Calu3 (cell line): ENCODE measurements around the gene LRRC8A. TPM values are rescaled to one million over a fixed set of nuclear protein-coding genes. Genes with fewer than 3 reads are reported as not detected.

Experiments
- BruUV-seq: library from RNA; stranded (reverse); fragments of 400-500 nt; replicated peaks from 2 replicates; lab custom pipeline; 2021; lab: Mats Ljungman, UMichigan
- CTCF ChIA-PET: fragments of 300-600 bp; sonication (Branson Sonifier 250); formaldehyde crosslinking; loops from one replicate; lab custom pipeline; 2022; ENCODE audit warnings: antibody characterized with exemption; lab: Charles Lee
- DNase-seq: peaks from one replicate; pipeline ENCODE4 v3.0.0; 2022
- H3K27ac Mint-ChIP-seq: one replicate; pipeline ENCODE4 v1.8.0; 2022; ENCODE audit warnings: mixed read lengths; ENCODE audit not compliant: unreplicated experiment
- H3K27me3 Mint-ChIP-seq: one replicate; pipeline ENCODE4 v1.8.0; 2022; ENCODE audit warnings: mixed read lengths; ENCODE audit not compliant: unreplicated experiment
- H3K36me3 Mint-ChIP-seq: one replicate; pipeline ENCODE4 v1.8.0; 2022; ENCODE audit warnings: mild to moderate bottlenecking, moderate library complexity, mixed read lengths; ENCODE audit not compliant: insufficient read depth, unreplicated experiment
- H3K4me1 Mint-ChIP-seq: one replicate; pipeline ENCODE4 v1.8.0; 2022; ENCODE audit warnings: mild to moderate bottlenecking, low read depth, mixed read lengths; ENCODE audit not compliant: unreplicated experiment
- H3K4me3 Mint-ChIP-seq: one replicate; pipeline ENCODE4 v1.8.0; 2022; ENCODE audit warnings: mild to moderate bottlenecking, low read depth, moderate library complexity, mixed read lengths; ENCODE audit not compliant: unreplicated experiment
- H3K9me3 Mint-ChIP-seq: one replicate; pipeline ENCODE4 v1.8.0; 2022; ENCODE audit warnings: low read depth, mixed read lengths; ENCODE audit not compliant: unreplicated experiment
- CTCF ChIP-seq: fragments of 200-600 bp; IDR thresholded peaks from one replicate; pipeline ENCODE4 v1.8.0; 2022; ENCODE audit warnings: antibody characterized with exemption; ENCODE audit not compliant: unreplicated experiment
- intact Hi-C: fragments of 100-400 bp; cut with micrococcal nuclease; formaldehyde crosslinking; loops from one replicate; pipeline ENCODE4 v1.10.0; 2022; ENCODE audit not compliant: unreplicated experiment
- total RNA-seq: library from RNA; stranded (reverse); gene quantifications from 2 replicates; pipeline ENCODE4 v1.2.3, GENCODE V29; 2022

The LRRC8A gene
- total RNA-seq, 1 experiment from 2014 or later = 29.9 TPM

GRCh38 chr9:128909859-128910258, 27.9 kb downstream of the LRRC8A start:
- no TSS peak for BruUV-seq
- TF ChIP-seq CTCF = no peak
- Mint-ChIP-seq H3K4me3 (no peak overlapping the region), H3K4me1 (peaks cover 18% of the 10 kb centered on the region), H3K9me3 (no peaks in the 10 kb centered on the region), H3K27me3 (no peaks in the 10 kb centered on the region), H3K27ac (no peak overlapping the region), H3K36me3 (peaks cover 4% of the 10 kb centered on the region)
- intact Hi-C loops = no loop called here
- CTCF ChIA-PET = interaction anchor here (0.6 kb wide), 1 partner anchor 32 kb away, joined by 3 read pairs; no protein-coding TSS in a partner anchor
- no peak for DNase-seq

GRCh38 chr9:128910906-128911305, 29.0 kb downstream of the LRRC8A start:
- intact Hi-C loops = no loop called here
- no TSS peak for BruUV-seq
- no peak overlapping the region for H3K4me3 Mint-ChIP-seq
- H3K27me3 Mint-ChIP-seq = no peaks in the 10 kb centered on the region
- no peak overlapping the region for H3K27ac Mint-ChIP-seq
- TF ChIP-seq CTCF = no peak
- H3K36me3 Mint-ChIP-seq = peaks cover 4% of the 10 kb centered on the region
- DNase-seq = no peak
- H3K4me1 Mint-ChIP-seq = peaks cover 18% of the 10 kb centered on the region
- CTCF ChIA-PET = interaction anchor here (0.6 kb wide), 1 partner anchor 33 kb away, joined by 3 read pairs; no protein-coding TSS in a partner anchor
- H3K9me3 Mint-ChIP-seq = no peaks in the 10 kb centered on the region

DNA sequence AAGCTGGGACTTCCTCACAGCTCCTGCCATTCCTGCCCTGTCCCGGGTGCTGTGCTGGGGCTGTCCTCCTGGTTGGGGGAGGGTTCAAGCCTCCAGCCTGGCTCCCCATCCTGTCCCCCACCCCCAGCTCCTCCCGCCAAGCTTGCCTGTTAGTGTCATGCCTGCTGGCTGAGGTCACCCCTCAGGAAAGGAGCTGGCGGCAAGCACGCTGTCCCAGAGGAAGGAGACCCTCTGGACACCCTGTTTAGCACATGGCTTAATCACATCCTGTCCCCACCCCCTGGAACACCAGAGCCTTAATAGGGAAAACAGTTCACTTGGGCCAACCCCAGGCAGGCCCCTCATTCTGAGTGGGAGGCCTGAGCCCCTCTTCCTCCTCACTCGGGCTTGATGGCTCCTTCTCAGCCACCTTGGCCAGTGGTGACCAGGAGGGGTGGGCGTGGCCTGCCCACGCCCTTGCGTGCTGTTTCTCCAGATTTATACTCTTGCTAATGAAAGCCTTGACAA, 29.6 kb downstream of the LRRC8A start:
- peak overlapping the region; percentile 11 for H3K4me3 Mint-ChIP-seq
- H3K27me3 Mint-ChIP-seq = no peaks in the 10 kb centered on the region
- no peak overlapping the region for H3K27ac Mint-ChIP-seq
- H3K9me3 Mint-ChIP-seq = no peaks in the 10 kb centered on the region
- peaks cover 10% of the 10 kb centered on the region for H3K36me3 Mint-ChIP-seq
- peak; percentile 27 for DNase-seq
- CTCF ChIA-PET = no interaction called here
- intact Hi-C loops = no loop called here
- TF ChIP-seq CTCF = no peak
- no TSS peak for BruUV-seq
- peaks cover 18% of the 10 kb centered on the region for H3K4me1 Mint-ChIP-seq

DNA sequence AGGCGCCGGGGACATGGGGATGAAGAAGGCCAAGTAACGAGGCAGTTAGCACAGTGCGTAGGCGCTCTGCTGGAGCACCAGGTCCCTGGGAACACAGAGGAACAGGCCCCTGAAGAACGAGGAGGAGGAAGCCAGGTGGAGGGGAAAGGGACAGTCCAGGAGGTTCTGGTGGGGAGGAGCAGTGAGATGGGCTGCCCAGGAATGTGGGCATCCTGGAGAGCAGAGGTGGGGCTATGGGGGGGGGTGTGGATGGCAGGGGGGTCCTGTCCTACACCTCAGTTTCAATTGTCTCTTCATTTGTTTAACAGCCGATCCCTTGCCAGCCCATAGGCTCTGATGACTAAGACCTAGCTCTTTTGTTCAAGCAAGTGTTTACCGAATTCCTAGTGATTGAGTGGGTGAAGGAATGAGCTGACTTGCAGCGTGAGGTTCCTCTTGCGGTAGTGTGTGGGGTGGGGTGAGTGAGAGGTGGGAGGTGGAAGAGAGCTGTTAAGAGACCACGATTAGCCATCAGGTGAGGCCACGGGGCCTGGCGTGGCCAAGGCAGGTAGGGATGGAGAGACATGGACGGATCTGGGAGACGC, 30.4 kb downstream of the LRRC8A start:
- CTCF ChIA-PET = interaction anchor here (0.7 to 0.9 kb wide), 6 partner anchors 12 to 49 kb away, joined by 3 to 4 read pairs (median 4); partner anchors contain the start of genes DOLK and NUP188
- peak; percentile 50 for DNase-seq
- Mint-ChIP-seq H3K27me3 (no peaks in the 10 kb centered on the region), H3K4me3 (peak overlapping the region; percentile 11), H3K9me3 (no peaks in the 10 kb centered on the region), H3K36me3 (peaks cover 15% of the 10 kb centered on the region), H3K27ac (peak overlapping the region; percentile 85), H3K4me1 (peaks cover 18% of the 10 kb centered on the region)
- no peak for TF ChIP-seq CTCF
- no TSS peak for BruUV-seq
- intact Hi-C loops = no loop called here
